Calu3 (cell line): ENCODE results near the gene PRSS3. TPM values are rescaled to one million over a fixed set of nuclear protein-coding genes. Genes with fewer than 3 reads are reported as not detected.
A peak's percentile ranks its signal among the peaks of the same experiment; 100 is the strongest.
"Not testable (repeated sequence)": the region's sequence is repeated elsewhere in the genome, so short reads cannot be mapped to it uniquely, and the experiment has no call there.

Experiments
- Bru-seq: library from RNA; stranded (reverse); fragments of 400-500 nt; gene quantifications from one replicate; lab custom pipeline; 2021; lab: Mats Ljungman, UMichigan
- BruChase-seq, 2 experiments: library from RNA; stranded (reverse); fragments of 400-500 nt; gene quantifications; one replicate each; lab custom pipeline; 2021; lab: Mats Ljungman, UMichigan
- BruUV-seq: library from RNA; stranded (reverse); fragments of 400-500 nt; replicated peaks from 2 replicates; lab custom pipeline; 2021; lab: Mats Ljungman, UMichigan
- CTCF ChIA-PET: fragments of 300-600 bp; sonication (Branson Sonifier 250); formaldehyde crosslinking; loops from one replicate; lab custom pipeline; 2022; ENCODE audit warnings: antibody characterized with exemption; lab: Charles Lee
- DNase-seq: peaks from one replicate; pipeline ENCODE4 v3.0.0; 2022
- H3K27ac Mint-ChIP-seq: one replicate; pipeline ENCODE4 v1.8.0; 2022; ENCODE audit warnings: mixed read lengths; ENCODE audit not compliant: unreplicated experiment
- H3K27me3 Mint-ChIP-seq: one replicate; pipeline ENCODE4 v1.8.0; 2022; ENCODE audit warnings: mixed read lengths; ENCODE audit not compliant: unreplicated experiment
- H3K36me3 Mint-ChIP-seq: one replicate; pipeline ENCODE4 v1.8.0; 2022; ENCODE audit warnings: mild to moderate bottlenecking, moderate library complexity, mixed read lengths; ENCODE audit not compliant: insufficient read depth, unreplicated experiment
- H3K4me1 Mint-ChIP-seq: one replicate; pipeline ENCODE4 v1.8.0; 2022; ENCODE audit warnings: mild to moderate bottlenecking, low read depth, mixed read lengths; ENCODE audit not compliant: unreplicated experiment
- H3K4me3 Mint-ChIP-seq: one replicate; pipeline ENCODE4 v1.8.0; 2022; ENCODE audit warnings: mild to moderate bottlenecking, low read depth, moderate library complexity, mixed read lengths; ENCODE audit not compliant: unreplicated experiment
- H3K9me3 Mint-ChIP-seq: one replicate; pipeline ENCODE4 v1.8.0; 2022; ENCODE audit warnings: low read depth, mixed read lengths; ENCODE audit not compliant: unreplicated experiment
- intact Hi-C: fragments of 100-400 bp; cut with micrococcal nuclease; formaldehyde crosslinking; loops from one replicate; pipeline ENCODE4 v1.10.0; 2022; ENCODE audit not compliant: unreplicated experiment
- long read RNA-seq: library from polyadenylated mRNA; stranded (forward); transcript quantifications from one replicate; pipeline ENCODE4 v2.0.0, GENCODE V29; 2022
- total RNA-seq: library from RNA; stranded (reverse); gene quantifications from 2 replicates; pipeline ENCODE4 v1.2.3, GENCODE V29; 2022
- TF ChIP-seq, protein P1 (sequence below): fragments of 200-600 bp; IDR thresholded peaks from one replicate; pipeline ENCODE4 v1.8.0; 2022; ENCODE audit warnings: antibody characterized with exemption; ENCODE audit not compliant: unreplicated experiment

Gene PRSS3
- total RNA-seq (19.0 and 29.5 TPM in 2 replicates), Bru-seq, nascent RNA (percentile 73 among the genes with signal in this experiment), BruChase-seq, experiment 1, labeled RNA remaining after a 6-hour chase (percentile 60 among the genes with signal in this experiment), BruChase-seq, experiment 2, labeled RNA remaining after a 2-hour chase (percentile 53 among the genes with signal in this experiment)
- long read RNA-seq, transcript PRSS3-202 (5 exons, 966 nt): major isoform, 29 of 39 reads
- long read RNA-seq, partial matches to known transcripts: 2 of 39 reads
- long read RNA-seq, other reads (novel, unspliced or antisense): 8 of 39 reads

DNA sequence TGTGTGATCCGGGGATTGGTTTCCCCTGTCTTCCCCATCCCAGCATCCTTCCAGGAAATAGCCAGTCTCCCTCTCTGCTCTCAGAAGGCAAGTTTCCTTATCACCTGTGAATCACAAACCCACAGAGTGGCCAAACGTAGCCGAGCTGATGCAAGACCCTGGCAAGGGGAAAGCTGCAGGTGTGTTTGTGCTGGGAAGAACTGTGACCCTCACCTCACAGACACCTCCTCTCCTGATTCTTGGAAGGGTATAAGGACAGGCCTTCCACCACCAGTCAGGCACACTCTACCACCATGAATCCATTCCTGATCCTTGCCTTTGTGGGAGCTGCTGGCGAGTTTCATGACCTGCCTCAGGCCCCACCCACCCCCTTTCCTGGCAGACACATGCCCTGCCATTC is at the start of gene PRSS3:
Gene PRSS3, plus strand, starts transcription at position 281 of the 400 bp plus-strand sequence. Its CDS starts 13 bp downstream, at position 294.
- H3K4me1 Mint-ChIP-seq: peaks cover 25% of the 10 kb centered on the region
- H3K27me3 Mint-ChIP-seq: no peaks in the 10 kb centered on the region
- H3K36me3 Mint-ChIP-seq: peaks cover 24% of the 10 kb centered on the region
- H3K9me3 Mint-ChIP-seq: no peaks in the 10 kb centered on the region
- H3K4me3 Mint-ChIP-seq: peak within 1 kb of the TSS; percentile 32
- CTCF ChIA-PET: no interaction called here
- intact Hi-C loops: no loop called here
- TF ChIP-seq, protein P1, sequence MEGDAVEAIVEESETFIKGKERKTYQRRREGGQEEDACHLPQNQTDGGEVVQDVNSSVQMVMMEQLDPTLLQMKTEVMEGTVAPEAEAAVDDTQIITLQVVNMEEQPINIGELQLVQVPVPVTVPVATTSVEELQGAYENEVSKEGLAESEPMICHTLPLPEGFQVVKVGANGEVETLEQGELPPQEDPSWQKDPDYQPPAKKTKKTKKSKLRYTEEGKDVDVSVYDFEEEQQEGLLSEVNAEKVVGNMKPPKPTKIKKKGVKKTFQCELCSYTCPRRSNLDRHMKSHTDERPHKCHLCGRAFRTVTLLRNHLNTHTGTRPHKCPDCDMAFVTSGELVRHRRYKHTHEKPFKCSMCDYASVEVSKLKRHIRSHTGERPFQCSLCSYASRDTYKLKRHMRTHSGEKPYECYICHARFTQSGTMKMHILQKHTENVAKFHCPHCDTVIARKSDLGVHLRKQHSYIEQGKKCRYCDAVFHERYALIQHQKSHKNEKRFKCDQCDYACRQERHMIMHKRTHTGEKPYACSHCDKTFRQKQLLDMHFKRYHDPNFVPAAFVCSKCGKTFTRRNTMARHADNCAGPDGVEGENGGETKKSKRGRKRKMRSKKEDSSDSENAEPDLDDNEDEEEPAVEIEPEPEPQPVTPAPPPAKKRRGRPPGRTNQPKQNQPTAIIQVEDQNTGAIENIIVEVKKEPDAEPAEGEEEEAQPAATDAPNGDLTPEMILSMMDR: no peak
- H3K27ac Mint-ChIP-seq: peak within 1 kb of the TSS; percentile 88
- no TSS peak for BruUV-seq
- DNase-seq: peak; percentile 56

DNA sequence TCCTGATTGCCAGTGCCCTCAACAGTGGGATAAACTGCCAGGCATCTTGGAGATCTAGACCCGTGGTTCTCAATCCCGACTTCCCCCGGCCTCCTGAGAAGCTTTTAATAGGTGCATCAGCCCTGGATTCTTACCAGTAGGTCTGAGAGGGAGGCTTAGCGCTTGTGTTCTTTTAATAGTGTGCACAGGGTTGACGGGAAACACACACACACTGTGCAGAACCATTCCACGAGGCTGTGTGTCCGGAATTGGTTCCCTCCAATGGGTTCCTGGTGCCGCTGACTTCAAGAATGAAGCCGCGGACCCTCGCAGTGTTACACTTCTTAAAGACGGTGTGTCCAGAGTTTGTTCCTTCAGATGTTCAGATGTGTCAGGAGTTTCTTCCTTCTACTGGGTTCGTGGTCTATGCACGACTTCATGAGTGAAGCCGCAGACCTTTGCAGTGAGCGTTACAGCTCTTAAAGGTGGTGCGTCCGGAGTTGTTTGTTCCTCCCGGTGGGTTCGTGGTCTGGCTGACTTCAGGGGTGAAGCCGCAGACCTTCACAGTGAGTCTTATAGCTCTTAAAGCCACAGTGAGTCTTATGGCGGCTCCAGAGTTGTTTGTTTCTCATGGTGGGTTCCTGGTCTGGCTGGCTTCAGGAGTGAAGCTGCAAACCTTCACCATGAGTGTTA is 46.6 kb upstream of the PRSS3 start:
- no peaks in the 10 kb centered on the region for H3K27me3 Mint-ChIP-seq
- H3K4me3 Mint-ChIP-seq: no peak overlapping the region
- BruUV-seq: no TSS peak
- H3K9me3 Mint-ChIP-seq: no peaks in the 10 kb centered on the region
- TF ChIP-seq, protein P1: no peak
- intact Hi-C loops: no loop called here
- DNase-seq: no peak
- CTCF ChIA-PET: no interaction called here
- peaks cover 19% of the 10 kb centered on the region for H3K4me1 Mint-ChIP-seq
- peaks cover 19% of the 10 kb centered on the region for H3K36me3 Mint-ChIP-seq
- no peak overlapping the region for H3K27ac Mint-ChIP-seq

DNA sequence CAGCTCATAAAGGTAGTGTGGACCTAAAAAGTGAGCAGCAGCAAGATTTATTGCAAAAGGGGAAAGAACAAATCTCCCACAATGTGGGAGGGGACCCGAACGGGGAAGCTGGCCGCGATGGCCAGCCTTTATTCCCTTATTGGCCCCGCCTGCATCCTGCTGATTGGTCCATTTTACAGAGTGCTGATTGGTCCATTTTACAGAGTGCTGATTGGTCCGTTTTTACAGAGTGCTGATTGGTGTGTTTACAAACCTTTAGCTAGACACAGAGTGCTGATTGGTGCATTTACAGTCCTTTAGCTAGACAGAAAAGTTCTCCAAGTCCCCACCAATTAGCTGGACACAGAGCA is 46.1 kb upstream of the PRSS3 start:
- Mint-ChIP-seq H3K4me1 (peaks cover 19% of the 10 kb centered on the region), H3K36me3 (peaks cover 23% of the 10 kb centered on the region)
- H3K4me3 Mint-ChIP-seq, DNase-seq, H3K27ac Mint-ChIP-seq, BruUV-seq, CTCF ChIA-PET, H3K9me3 Mint-ChIP-seq, intact Hi-C loops, H3K27me3 Mint-ChIP-seq: not testable (repeated sequence)

DNA sequence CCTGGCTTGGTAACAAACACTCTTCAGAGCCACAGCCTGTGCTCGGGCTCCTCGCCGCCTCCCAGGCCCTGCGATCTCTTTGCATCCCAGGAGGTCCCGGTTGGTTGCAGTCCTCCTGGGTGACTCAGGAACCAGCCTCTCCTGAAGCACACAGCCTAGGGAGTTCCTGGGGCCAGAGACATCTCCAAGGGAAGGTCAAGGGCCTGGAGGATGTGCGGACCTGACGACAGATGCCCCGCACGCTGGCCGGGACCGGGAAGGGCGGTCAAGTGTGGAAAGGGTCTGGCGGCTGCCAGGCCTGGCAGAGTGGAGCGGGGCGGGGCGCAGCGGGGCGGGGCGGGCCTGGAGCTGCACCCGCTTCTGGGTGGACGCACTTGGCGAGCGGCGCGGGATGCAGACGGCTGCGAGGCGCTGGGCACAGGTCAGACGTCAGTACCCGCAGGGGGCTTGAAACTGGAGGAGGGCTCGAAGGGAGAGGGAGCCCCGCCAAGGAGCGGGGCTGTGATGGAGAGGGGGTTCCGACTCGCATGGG is 45.0 kb upstream of the PRSS3 start:
- Mint-ChIP-seq H3K27ac (peak overlapping the region; percentile 25), H3K9me3 (no peaks in the 10 kb centered on the region), H3K27me3 (no peaks in the 10 kb centered on the region), H3K4me1 (peaks cover 19% of the 10 kb centered on the region), H3K4me3 (peak overlapping the region; percentile 87), H3K36me3 (peaks cover 24% of the 10 kb centered on the region)
- intact Hi-C loops: no loop called here
- DNase-seq: peak; percentile 34
- CTCF ChIA-PET: no interaction called here
- TF ChIP-seq, protein P1: no peak
- BruUV-seq: no TSS peak
